Stomach (tissue), 4 donors: ENCODE results near the gene MCM3AP.
A peak's percentile ranks its signal among the peaks of the same experiment; 100 is the strongest.

Experiments
- EP300 ChIP-seq: sonication (generic); formaldehyde crosslinking; IDR thresholded peaks from one replicate; pipeline ENCODE4 v1.6.1; 2017; ENCODE audit warnings: antibody characterized with exemption
- POLR2AphosphoS5 ChIP-seq, 3 donors: sonication (generic); formaldehyde crosslinking; IDR thresholded peaks; one replicate each; pipeline ENCODE4 v1.6.1; 2016; ENCODE audit warnings: antibody characterized with exemption in 3 of 3
- TF ChIP-seq, protein P1 (sequence below), 7 experiments: fragments of 450-650 bp in 4 of 7; fragments of 200-600 bp in 3 of 7; sonication (generic) in 3 of 7; IDR thresholded peaks; one replicate each; pipeline ENCODE4 v1.5.1; 2016 to 2019; ENCODE audit warnings: antibody characterized with exemption in 7 of 7, control low read depth in 2 of 7, mild to moderate bottlenecking in 1 of 7

GRCh38 chr21:46295996-46296752, 10.8 kb upstream of the MCM3AP start:
- peak in 1 of 3 donors; percentile 68 for TF ChIP-seq POLR2AphosphoS5 (IDR thresholded peaks at IDR 0.05)
- TF ChIP-seq EP300: no peak
- TF ChIP-seq, protein P1, sequence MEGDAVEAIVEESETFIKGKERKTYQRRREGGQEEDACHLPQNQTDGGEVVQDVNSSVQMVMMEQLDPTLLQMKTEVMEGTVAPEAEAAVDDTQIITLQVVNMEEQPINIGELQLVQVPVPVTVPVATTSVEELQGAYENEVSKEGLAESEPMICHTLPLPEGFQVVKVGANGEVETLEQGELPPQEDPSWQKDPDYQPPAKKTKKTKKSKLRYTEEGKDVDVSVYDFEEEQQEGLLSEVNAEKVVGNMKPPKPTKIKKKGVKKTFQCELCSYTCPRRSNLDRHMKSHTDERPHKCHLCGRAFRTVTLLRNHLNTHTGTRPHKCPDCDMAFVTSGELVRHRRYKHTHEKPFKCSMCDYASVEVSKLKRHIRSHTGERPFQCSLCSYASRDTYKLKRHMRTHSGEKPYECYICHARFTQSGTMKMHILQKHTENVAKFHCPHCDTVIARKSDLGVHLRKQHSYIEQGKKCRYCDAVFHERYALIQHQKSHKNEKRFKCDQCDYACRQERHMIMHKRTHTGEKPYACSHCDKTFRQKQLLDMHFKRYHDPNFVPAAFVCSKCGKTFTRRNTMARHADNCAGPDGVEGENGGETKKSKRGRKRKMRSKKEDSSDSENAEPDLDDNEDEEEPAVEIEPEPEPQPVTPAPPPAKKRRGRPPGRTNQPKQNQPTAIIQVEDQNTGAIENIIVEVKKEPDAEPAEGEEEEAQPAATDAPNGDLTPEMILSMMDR (IDR thresholded peaks at IDR 0.05): no peak
